T-helper 22 cell (primary cell): ENCODE results near the gene RPAIN.
"Not testable (repeated sequence)": the region's sequence is repeated elsewhere in the genome, so short reads cannot be mapped to it uniquely, and the experiment has no call there.

Experiments used
- DNase-seq: peaks from one replicate; pipeline ENCODE4 v3.0.0-alpha.2; 2020; ENCODE audit warnings: low read depth

Gene RPAIN

DNA sequence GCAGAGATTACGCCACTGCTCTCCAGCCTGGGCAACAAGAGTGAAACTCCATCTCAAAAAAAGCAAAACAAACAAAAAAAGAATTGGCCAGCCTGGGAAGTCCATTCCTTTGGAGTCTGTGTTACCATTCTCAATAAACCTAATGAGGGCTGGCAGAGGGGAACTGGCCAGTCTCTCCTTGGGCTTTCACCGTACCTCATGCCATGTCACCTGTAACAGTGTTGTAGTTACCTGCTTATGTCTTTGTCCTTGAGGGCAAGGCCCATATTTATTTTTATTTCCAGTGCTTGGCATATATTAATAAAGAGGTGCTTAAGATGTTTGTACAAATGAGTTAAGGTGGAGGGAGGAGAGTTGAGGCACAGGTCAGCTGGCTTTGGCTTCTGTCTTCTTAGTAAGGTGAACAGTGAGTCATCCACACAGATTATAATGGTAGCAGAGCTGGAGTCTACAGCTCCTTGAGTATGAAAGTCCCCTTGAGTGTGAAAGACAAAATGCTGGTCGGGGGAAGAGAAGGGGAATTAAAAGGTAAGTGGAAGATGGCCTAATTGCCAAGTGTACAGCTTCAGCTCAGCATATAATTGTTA lies 10.5 kb downstream of the RPAIN start:
- DNase-seq, result no peak

GRCh38 chr17:5431234-5431633 lies 11.3 kb downstream of the RPAIN start:
- not testable (repeated sequence) for DNase-seq

DNA sequence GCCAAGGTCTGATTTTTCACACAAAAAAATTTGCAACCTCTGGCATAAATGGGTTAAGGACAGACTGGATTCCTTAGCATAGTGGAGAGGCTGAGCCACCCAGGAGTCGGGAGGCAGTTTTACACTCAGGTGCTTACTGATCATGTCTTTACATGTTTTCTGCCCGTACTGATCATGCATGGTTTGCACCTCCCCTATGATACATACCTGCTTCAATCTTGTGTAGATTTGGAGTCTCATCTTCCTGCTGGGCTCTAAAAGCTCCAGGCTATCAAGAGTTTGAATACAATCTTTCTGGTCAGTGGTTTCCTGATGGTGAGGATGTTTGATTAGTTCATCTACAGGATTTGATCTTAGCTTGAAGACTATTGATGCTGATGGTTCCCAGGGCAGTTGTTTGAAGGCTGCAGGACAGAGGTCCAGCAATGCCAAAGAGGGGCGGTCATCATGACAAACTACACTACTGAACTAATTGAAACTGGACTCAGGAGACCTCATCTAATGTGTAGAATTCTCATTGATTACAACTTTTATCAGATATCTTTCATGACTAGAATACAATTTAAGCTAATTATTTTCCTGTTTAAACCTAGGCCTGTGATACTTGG lies 12.1 kb downstream of the RPAIN start:
- DNase-seq, result no peak

- no peak for DNase-seq
Observed at GRCh38 chr17:5434984-5435383, 15.0 kb downstream of the RPAIN start.

- DNase-seq, result not testable (repeated sequence)
Observed at GRCh38 chr17:5435781-5436315, 15.9 kb downstream of the RPAIN start.

GRCh38 chr17:5437721-5438317 lies 17.8 kb downstream of the RPAIN start:
- no peak for DNase-seq

DNA sequence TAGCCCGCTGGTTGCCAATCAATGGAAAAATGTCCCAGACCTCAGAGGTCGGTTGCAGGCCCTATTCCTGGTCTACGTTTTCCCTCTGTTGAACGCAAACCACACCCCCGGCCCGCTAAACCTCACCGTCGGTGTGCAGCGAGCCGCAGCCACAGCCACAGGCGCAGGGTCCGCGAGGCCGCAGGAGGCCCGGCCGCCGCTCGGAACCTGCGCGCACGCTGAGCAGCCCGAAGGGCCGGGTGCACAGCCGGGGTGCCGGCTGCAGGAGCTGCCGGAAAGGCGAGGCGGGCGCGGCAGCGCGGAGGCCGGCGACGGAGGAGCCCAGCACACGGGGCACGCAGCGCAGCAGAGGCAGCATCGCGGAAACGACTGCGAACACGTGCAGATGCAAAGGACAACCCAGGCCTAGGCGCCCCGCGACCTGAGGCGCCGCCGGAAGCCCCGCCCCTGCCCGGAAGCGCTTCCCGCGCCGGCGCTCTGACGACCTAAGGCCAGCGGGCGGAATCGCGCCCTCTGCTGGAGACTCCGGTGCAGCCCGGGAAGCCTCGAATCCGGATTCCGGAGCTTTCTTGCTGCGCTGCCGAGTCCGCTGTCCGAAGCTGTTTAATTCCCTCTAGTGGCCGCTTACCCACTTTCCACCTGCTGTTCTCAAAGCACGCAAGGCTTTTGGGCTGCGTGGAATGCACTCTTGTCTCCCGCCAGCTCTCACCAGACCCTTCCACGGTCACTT lies 18.9 kb downstream of the RPAIN start, which contains the start of gene C1QBP:
C1QBP (minus strand) TSS at position 440 of the 730 bp plus-strand sequence; CDS start at position 358, 82 bp downstream.
- DNase-seq, result peak; percentile 82

GRCh38 chr17:5439446-5439764 lies 19.4 kb downstream of the RPAIN start:
- no peak for DNase-seq

GRCh38 chr17:5443728-5444127 lies 23.7 kb downstream of the RPAIN start:
- no peak for DNase-seq

DNA sequence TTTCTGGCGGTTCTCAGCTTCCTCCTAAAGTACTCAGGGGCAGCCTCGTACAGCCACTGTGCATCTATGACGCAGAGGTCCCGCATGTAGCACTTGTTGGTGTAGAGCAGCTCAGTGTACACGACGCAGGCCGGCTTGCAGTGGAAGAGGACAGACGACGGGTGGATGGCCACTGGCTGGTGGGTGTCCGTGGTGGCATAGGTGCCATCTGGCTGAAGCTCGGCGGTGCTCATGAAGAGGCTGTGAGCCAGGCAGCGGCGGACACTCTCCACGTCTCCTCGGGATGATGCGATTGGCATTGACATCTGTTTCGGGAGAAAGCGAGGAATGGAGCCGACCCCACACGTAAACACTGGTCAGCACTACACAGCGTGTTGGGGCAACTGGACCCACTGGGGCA lies 24.2 kb downstream of the RPAIN start:
- DNase-seq, result no peak

- no peak for DNase-seq
Observed at GRCh38 chr17:5446786-5447185, 26.8 kb downstream of the RPAIN start.

- no peak for DNase-seq
Observed at GRCh38 chr17:5464717-5465507, 44.9 kb downstream of the RPAIN start.

GRCh38 chr17:5466295-5466694 lies 46.3 kb downstream of the RPAIN start:
- no peak for DNase-seq

DNA sequence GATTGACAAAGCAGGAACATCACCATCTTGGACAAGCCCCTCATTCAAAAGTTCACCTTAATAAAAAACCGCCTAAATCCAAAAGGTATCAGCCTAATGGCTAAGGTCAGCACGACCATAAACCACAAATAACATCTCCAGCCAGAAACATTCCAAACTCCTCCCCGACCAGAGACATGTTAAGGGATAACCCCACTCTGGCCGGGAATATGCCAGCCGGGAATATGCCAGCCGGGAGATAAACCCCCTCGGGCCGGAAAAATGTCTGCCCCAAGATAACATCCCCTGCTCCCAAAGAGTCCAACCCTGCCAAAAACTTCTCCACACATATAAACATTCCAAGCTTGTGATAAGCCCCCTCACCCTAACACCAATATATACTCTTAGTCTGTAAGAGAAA lies 47.4 kb downstream of the RPAIN start:
- DNase-seq, result no peak

GRCh38 chr17:5468075-5468473 lies 48.1 kb downstream of the RPAIN start:
- no peak for DNase-seq

DNA sequence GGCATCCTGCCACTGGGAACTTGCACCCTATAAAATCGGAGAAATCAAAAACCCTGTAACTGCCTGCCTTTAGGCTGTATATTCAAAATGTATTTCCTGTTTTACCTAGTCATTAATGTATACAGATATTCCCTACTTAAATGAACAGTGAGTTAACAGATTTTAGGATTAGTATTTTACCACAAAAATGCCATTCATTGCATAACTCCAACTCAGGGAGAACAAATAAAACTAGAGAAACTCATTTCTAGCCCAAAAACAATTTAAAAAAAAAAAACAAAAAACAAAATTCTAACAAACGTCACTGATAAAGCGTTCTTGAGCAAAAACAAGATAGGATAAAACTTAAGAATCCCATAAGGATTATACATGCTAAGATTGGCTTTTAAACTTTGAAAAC lies 52.5 kb downstream of the RPAIN start:
- DNase-seq, result no peak

GRCh38 chr17:5473906-5474305 lies 53.9 kb downstream of the RPAIN start:
- DNase-seq, result no peak

- no peak for DNase-seq
Observed at GRCh38 chr17:5478992-5479391, 59.0 kb downstream of the RPAIN start.

DNA sequence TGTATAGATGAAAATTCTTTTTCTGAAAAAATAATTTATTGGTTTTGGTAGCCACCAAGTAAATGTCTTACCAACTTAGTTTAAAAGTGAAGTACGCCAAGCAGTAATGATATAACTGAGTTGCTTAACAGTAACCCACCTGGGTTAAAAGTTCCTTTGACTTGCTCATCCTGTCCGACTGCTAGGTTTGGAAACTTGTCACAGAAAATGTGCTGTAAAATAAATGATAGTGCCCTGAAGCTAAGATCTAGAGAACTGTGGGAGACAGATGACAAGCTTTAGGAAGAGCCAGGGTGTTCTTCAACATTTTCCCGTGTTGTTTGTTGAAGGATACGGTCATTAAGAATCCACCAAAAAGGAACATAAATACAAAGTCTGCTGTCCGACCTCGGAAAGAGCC lies 61.0 kb downstream of the RPAIN start:
- no peak for DNase-seq

DNA sequence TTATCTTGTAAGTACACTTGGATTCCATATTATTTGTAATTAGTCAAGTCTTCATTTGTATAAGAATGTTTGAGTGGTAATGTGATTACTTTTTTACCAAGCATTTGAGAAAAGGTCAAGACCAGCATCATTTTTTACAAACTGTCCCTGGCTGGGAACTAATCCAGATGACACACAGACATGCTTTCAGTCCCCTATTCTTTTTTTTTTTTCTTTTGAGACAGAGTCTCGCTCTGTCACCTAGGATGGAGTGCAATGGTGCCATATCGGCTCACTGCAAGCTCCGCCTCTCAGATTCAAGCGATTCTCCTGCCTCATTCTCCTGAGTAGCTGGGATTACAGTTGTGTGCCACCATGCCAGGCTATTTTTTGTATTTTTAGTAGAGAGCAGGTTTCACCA lies 61.5 kb downstream of the RPAIN start:
- no peak for DNase-seq
